Liver (tissue), 9 donors: Measurements from ENCODE around the gene ARHGAP10. TPM values are rescaled to one million over a fixed set of nuclear protein-coding genes. Genes with fewer than 3 reads are reported as not detected.

Source experiments
- DNase-seq: peaks from one replicate; pipeline ENCODE4 v3.0.0-alpha.2; 2017; ENCODE audit warnings: low spot score
- H3K27ac ChIP-seq, 2 donors: one replicate each; pipeline ENCODE4 v1.7.0; 2013; ENCODE audit warnings: inconsistent platforms in 2 of 2, low read length in 2 of 2, control low read depth in 1 of 2, low read depth in 1 of 2, mild to moderate bottlenecking in 1 of 2
- H3K27me3 ChIP-seq, 4 donors: one replicate each; pipeline versions ENCODE4 v1.6.1 to v1.7.0; 2013; ENCODE audit warnings: low read length in 3 of 4, inconsistent platforms in 1 of 4, mild to moderate bottlenecking in 1 of 4, moderate library complexity in 1 of 4; ENCODE audit not compliant: control insufficient read depth in 4 of 4, insufficient read depth in 4 of 4
- H3K36me3 ChIP-seq, 4 donors: one replicate each; pipeline versions ENCODE4 v1.6.1 to v1.7.0; 2013; ENCODE audit warnings: low read length in 3 of 4, mild to moderate bottlenecking in 3 of 4, low read depth in 1 of 4, moderate library complexity in 1 of 4; ENCODE audit not compliant: control insufficient read depth in 4 of 4, insufficient read depth in 3 of 4
- H3K4me1 ChIP-seq, 4 donors: one replicate each; pipeline versions ENCODE4 v1.6.1 to v1.7.0; 2013; ENCODE audit warnings: low read length in 3 of 4, mild to moderate bottlenecking in 3 of 4, moderate library complexity in 1 of 4; ENCODE audit not compliant: control insufficient read depth in 4 of 4, insufficient read depth in 4 of 4
- H3K4me3 ChIP-seq, 3 donors: one replicate each; pipeline versions ENCODE4 v1.6.1 to v1.7.0; 2013; ENCODE audit warnings: low read length in 3 of 3, control low read depth in 1 of 3, low read depth in 1 of 3, mild to moderate bottlenecking in 1 of 3
- H3K9ac ChIP-seq, 2 donors: one replicate each; pipeline ENCODE4 v1.7.0; 2013; ENCODE audit warnings: low read length in 2 of 2, mild to moderate bottlenecking in 2 of 2, moderate library complexity in 2 of 2, control low read depth in 1 of 2, low read depth in 1 of 2
- H3K9me3 ChIP-seq, 4 donors: one replicate each; pipeline versions ENCODE4 v1.6.1 to v1.7.0; 2013; ENCODE audit warnings: low read length in 3 of 4; ENCODE audit not compliant: control insufficient read depth in 4 of 4
- EGR1 ChIP-seq, 2 donors: IDR thresholded peaks; 2 replicates each; pipeline ENCODE4 v1.6.1; 2016 to 2018; ENCODE audit warnings: antibody characterized with exemption in 2 of 2, low read depth in 2 of 2
- FOXA1 ChIP-seq: IDR thresholded peaks from 2 replicates; pipeline ENCODE4 v1.6.1; 2016; ENCODE audit warnings: antibody characterized with exemption
- FOXA2 ChIP-seq: IDR thresholded peaks from 2 replicates; pipeline ENCODE4 v1.6.1; 2016; ENCODE audit warnings: antibody characterized with exemption
- GABPA ChIP-seq, 2 donors: IDR thresholded peaks in 1 of 2; conservative IDR thresholded peaks in 1 of 2; 2 replicates each; pipeline ENCODE4 v1.6.1; 2016; ENCODE audit warnings: antibody characterized with exemption in 2 of 2, mild to moderate bottlenecking in 1 of 2, moderate library complexity in 1 of 2
- HNF4A ChIP-seq, 2 donors: conservative IDR thresholded peaks; 2 replicates each; pipeline ENCODE4 v1.6.1; 2016; ENCODE audit warnings: antibody characterized with exemption in 2 of 2, mild to moderate bottlenecking in 2 of 2
- HNF4G ChIP-seq: IDR thresholded peaks from 2 replicates; pipeline ENCODE4 v1.6.1; 2016; ENCODE audit warnings: antibody characterized with exemption
- JUND ChIP-seq, 2 donors: IDR thresholded peaks; 2 replicates each; pipeline ENCODE4 v1.6.1; 2016; ENCODE audit warnings: antibody characterized with exemption in 2 of 2
- NR2F2 ChIP-seq: IDR thresholded peaks from 2 replicates; pipeline ENCODE4 v1.6.1; 2016; ENCODE audit warnings: antibody characterized with exemption
- RAD21 ChIP-seq, 2 donors: IDR thresholded peaks; 2 replicates each; pipeline ENCODE4 v1.6.1; 2016; ENCODE audit warnings: antibody characterized with exemption in 2 of 2, mild to moderate bottlenecking in 2 of 2
- RXRA ChIP-seq, 2 donors: IDR thresholded peaks; 2 replicates each; pipeline ENCODE4 v1.6.1; 2017 to 2018; ENCODE audit warnings: antibody characterized with exemption in 2 of 2, mild to moderate bottlenecking in 1 of 2
- TAF1 ChIP-seq: conservative IDR thresholded peaks from 2 replicates; pipeline ENCODE4 v1.6.1; 2016; ENCODE audit warnings: antibody characterized with exemption, mild to moderate bottlenecking
- YY1 ChIP-seq: IDR thresholded peaks from 2 replicates; pipeline ENCODE4 v1.6.1; 2016; ENCODE audit warnings: antibody characterized with exemption, mild to moderate bottlenecking
- WGBS: extraction: QIAGEN DNeasy Blood & Tissue Kit; methylation state at CpG from one replicate; pipeline ENCODE4 v1.1.7; 2013; 5-methylcytosine and 5-hydroxymethylcytosine counted together
- polyA plus RNA-seq, 2 donors: library from polyadenylated mRNA; stranded (reverse) in 1 of 2; unstranded in 1 of 2; fragments of 200-250 nt in 1 of 2; fragments of >200 nt in 1 of 2; fragmentation: Nextera tagmentation in 1 of 2; extraction: Ambion mirVana in 1 of 2; gene quantifications; one replicate each; pipeline versions ENCODE4 v1.2.1 to v1.2.3, GENCODE V29; 2013 to 2015
- total RNA-seq, 2 donors: library from RNA; depleted of rRNA; stranded (reverse); fragments of >200 nt; gene quantifications; one replicate each; pipeline ENCODE4 v1.2.3, GENCODE V29; 2014
- TF ChIP-seq, protein P1 (sequence below): IDR thresholded peaks from 2 replicates; pipeline ENCODE4 v1.6.1; 2016; ENCODE audit warnings: antibody characterized with exemption
- TF ChIP-seq, protein P2 (sequence below): IDR thresholded peaks from 2 replicates; pipeline ENCODE4 v1.6.1; 2016; ENCODE audit warnings: antibody characterized with exemption
- TF ChIP-seq, protein P3 (sequence below): IDR thresholded peaks from 2 replicates; pipeline ENCODE4 v1.6.1; 2016; ENCODE audit warnings: antibody characterized with exemption
- TF ChIP-seq, protein P4 (sequence below): fragments of 150-350 bp; IDR thresholded peaks from 2 replicates; pipeline ENCODE4 v1.5.1; 2017; ENCODE audit warnings: improper control_type of control experiment, low read depth, low read length; ENCODE audit not compliant: missing input control
- TF ChIP-seq, protein P5 (sequence below): IDR thresholded peaks from 2 replicates; pipeline ENCODE4 v1.6.1; 2016; ENCODE audit warnings: antibody characterized with exemption, mild to moderate bottlenecking
- donor health status: healthy.
- donor health status: healthy.
- donor health status: healthy.
- donor health status: healthy.
- donor health status: healthy.

ARHGAP10 gene
- total and polyA plus RNA-seq, 4 donors: 1.5 to 13.0 (median 4.3) TPM

DNA sequence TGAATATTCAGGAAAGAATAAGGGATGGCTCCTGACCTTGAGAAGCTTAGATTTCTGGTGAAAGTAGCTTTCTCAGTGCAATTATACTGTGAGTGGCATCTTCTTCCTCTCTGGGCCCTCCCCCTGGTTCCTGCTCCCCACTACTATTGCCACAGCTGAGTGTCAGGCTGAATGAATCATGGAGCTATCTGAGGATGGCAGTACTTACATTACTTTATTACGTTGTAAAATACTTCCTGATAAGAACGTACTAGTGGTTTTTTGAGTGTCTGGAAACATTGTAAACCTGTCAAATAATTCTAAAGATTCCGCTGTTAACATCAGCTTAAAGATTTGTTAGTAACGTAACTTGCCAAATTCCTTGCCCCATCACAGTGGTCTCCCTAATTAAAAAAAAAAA, 36.2 kb downstream of the ARHGAP10 start (continued):
- TF ChIP-seq, protein P1, sequence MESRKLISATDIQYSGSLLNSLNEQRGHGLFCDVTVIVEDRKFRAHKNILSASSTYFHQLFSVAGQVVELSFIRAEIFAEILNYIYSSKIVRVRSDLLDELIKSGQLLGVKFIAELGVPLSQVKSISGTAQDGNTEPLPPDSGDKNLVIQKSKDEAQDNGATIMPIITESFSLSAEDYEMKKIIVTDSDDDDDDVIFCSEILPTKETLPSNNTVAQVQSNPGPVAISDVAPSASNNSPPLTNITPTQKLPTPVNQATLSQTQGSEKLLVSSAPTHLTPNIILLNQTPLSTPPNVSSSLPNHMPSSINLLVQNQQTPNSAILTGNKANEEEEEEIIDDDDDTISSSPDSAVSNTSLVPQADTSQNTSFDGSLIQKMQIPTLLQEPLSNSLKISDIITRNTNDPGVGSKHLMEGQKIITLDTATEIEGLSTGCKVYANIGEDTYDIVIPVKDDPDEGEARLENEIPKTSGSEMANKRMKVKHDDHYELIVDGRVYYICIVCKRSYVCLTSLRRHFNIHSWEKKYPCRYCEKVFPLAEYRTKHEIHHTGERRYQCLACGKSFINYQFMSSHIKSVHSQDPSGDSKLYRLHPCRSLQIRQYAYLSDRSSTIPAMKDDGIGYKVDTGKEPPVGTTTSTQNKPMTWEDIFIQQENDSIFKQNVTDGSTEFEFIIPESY: no peak
- TF ChIP-seq, protein P2, sequence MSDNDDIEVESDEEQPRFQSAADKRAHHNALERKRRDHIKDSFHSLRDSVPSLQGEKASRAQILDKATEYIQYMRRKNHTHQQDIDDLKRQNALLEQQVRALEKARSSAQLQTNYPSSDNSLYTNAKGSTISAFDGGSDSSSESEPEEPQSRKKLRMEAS: no peak
- TF ChIP-seq HNF4G (no peak), HNF4A (conservative IDR thresholded peaks at IDR 0.05) (no peak)
- TF ChIP-seq, protein P3, sequence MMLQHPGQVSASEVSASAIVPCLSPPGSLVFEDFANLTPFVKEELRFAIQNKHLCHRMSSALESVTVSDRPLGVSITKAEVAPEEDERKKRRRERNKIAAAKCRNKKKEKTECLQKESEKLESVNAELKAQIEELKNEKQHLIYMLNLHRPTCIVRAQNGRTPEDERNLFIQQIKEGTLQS: no peak

DNA sequence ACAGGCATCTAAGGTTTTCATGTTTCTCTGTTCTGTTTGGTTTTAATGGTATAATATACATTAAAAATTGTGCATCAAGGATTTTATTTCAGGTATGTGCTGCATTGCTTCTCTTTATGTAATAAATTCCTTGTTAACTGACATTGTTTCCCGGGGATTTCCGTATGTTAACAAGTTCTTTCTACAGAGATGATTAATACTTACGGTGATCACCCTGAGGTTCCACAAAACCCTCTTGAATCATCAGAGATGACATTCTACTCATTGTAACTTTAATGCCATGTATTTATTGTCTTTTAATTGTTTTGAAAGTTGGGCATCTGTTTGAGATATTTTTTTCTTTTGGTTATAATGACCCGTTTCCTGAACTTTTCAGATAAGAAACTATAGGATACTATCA, 37.5 kb downstream of the ARHGAP10 start:
- Histone ChIP-seq H3K27ac (no peak overlapping the region), H3K27me3 (no peaks in the 10 kb centered on the region), H3K9ac (no peak overlapping the region), H3K9me3 (no peaks in the 10 kb centered on the region), H3K4me1 (peaks cover 0 to 1% (median 0%) of the 10 kb centered on the region in 4 donors), H3K4me3 (no peak overlapping the region), H3K36me3 (no peaks in the 10 kb centered on the region)
- 87% methylated on average over 4 of the region's 4 CpGs for WGBS
- no peak for DNase-seq
- TF ChIP-seq, protein P4, sequence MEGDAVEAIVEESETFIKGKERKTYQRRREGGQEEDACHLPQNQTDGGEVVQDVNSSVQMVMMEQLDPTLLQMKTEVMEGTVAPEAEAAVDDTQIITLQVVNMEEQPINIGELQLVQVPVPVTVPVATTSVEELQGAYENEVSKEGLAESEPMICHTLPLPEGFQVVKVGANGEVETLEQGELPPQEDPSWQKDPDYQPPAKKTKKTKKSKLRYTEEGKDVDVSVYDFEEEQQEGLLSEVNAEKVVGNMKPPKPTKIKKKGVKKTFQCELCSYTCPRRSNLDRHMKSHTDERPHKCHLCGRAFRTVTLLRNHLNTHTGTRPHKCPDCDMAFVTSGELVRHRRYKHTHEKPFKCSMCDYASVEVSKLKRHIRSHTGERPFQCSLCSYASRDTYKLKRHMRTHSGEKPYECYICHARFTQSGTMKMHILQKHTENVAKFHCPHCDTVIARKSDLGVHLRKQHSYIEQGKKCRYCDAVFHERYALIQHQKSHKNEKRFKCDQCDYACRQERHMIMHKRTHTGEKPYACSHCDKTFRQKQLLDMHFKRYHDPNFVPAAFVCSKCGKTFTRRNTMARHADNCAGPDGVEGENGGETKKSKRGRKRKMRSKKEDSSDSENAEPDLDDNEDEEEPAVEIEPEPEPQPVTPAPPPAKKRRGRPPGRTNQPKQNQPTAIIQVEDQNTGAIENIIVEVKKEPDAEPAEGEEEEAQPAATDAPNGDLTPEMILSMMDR: no peak
- TF ChIP-seq YY1 (no peak), RAD21 (IDR thresholded peaks at IDR 0.05) (no peak), NR2F2 (no peak), JUND (IDR thresholded peaks at IDR 0.05) (no peak), TAF1 (no peak), EGR1 (IDR thresholded peaks at IDR 0.05; ENCODE audit: low read depth in 2 of 2) (no peak), HNF4G (no peak), FOXA2 (no peak), HNF4A (conservative IDR thresholded peaks at IDR 0.05) (no peak), FOXA1 (no peak), RXRA (IDR thresholded peaks at IDR 0.05) (no peak), GABPA (IDR thresholded peaks at IDR 0.05 in 1 of 2, conservative IDR thresholded peaks at IDR 0.05 in 1 of 2) (no peak)
- TF ChIP-seq, protein P5, sequence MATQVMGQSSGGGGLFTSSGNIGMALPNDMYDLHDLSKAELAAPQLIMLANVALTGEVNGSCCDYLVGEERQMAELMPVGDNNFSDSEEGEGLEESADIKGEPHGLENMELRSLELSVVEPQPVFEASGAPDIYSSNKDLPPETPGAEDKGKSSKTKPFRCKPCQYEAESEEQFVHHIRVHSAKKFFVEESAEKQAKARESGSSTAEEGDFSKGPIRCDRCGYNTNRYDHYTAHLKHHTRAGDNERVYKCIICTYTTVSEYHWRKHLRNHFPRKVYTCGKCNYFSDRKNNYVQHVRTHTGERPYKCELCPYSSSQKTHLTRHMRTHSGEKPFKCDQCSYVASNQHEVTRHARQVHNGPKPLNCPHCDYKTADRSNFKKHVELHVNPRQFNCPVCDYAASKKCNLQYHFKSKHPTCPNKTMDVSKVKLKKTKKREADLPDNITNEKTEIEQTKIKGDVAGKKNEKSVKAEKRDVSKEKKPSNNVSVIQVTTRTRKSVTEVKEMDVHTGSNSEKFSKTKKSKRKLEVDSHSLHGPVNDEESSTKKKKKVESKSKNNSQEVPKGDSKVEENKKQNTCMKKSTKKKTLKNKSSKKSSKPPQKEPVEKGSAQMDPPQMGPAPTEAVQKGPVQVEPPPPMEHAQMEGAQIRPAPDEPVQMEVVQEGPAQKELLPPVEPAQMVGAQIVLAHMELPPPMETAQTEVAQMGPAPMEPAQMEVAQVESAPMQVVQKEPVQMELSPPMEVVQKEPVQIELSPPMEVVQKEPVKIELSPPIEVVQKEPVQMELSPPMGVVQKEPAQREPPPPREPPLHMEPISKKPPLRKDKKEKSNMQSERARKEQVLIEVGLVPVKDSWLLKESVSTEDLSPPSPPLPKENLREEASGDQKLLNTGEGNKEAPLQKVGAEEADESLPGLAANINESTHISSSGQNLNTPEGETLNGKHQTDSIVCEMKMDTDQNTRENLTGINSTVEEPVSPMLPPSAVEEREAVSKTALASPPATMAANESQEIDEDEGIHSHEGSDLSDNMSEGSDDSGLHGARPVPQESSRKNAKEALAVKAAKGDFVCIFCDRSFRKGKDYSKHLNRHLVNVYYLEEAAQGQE: no peak
- TF ChIP-seq, protein P2: no peak
- TF ChIP-seq, protein P1: no peak
- TF ChIP-seq, protein P3: no peak
